ENCODE data around the gene RXRA.

The RXRA gene

GRCh38 chr9:134463280-134463679 lies 137.0 kb downstream of the RXRA start:
- no peak for TF ChIP-seq TAF1 (IDR thresholded peaks at IDR 0.05; ENCODE audit: low read depth, low read length)
- no peak for TF ChIP-seq POLR2A (IDR thresholded peaks at IDR 0.05; ENCODE audit: low read depth, low read length)
- no peak for TF ChIP-seq POLR2AphosphoS5 (IDR thresholded peaks at IDR 0.05; ENCODE audit: low read depth, low read length)
- TF ChIP-seq PAX5 (IDR thresholded peaks at IDR 0.05; ENCODE audit: insufficient read depth, low read length, severe bottlenecking): no peak
- TF ChIP-seq POU2F2 (IDR thresholded peaks at IDR 0.05; ENCODE audit: low read depth, low read length): no peak
- no peak for TF ChIP-seq SPI1 (IDR thresholded peaks at IDR 0.05; ENCODE audit: low read depth, low read length)
- DNase-seq (ENCODE audit: insufficient read length, low spot score) (no peak), FAIRE-seq (no peak)

DNA sequence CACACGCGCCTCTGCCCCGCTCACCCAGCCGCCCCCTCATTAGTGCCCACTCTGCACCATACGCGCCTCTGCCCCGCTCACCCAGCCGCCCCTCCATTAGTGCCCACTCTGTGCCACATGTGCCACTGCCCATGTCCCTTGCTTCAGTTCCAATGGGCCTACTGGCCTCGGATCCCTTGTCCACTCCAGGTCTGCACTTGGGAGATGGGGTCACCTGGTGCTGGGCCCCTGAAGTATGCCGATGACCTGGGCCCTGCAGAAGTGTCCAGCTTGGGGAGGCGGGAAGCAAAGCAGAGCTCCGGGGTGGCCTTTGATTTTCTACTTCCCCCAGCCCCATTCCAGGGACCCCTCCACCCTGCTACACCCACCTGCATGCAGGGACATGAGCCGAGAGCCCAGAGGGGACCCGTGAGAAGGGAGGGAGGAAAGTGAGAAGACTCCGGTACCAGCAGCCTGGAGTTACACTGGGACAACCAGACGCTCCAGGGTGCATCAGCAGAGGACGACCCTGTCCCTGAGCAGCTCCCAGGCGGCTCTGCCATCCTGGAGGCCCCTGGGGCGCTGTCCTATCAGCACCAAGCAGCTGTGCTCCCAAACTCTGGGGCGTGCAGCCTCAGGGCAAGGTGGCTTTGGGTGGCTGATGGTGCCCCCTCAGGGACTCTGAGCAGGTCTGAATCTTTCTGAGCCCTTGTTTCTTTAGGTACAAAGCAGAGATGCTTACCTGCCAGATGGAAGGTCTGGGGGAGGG lies 140.8 kb downstream of the RXRA start:
- TF ChIP-seq POU2F2 (IDR thresholded peaks at IDR 0.05; ENCODE audit: low read depth, low read length) (no peak), POLR2A (IDR thresholded peaks at IDR 0.05; ENCODE audit: low read depth, low read length) (no peak), PAX5 (IDR thresholded peaks at IDR 0.05; ENCODE audit: insufficient read depth, low read length, severe bottlenecking) (no peak), SPI1 (IDR thresholded peaks at IDR 0.05; ENCODE audit: low read depth, low read length) (no peak), POLR2AphosphoS5 (IDR thresholded peaks at IDR 0.05; ENCODE audit: low read depth, low read length) (no peak), TAF1 (IDR thresholded peaks at IDR 0.05; ENCODE audit: low read depth, low read length) (no peak)
- DNase-seq (ENCODE audit: insufficient read length, low spot score) (no peak), FAIRE-seq (no peak)

- no peak for TF ChIP-seq POLR2A (IDR thresholded peaks at IDR 0.05; ENCODE audit: low read depth, low read length)
- no peak for TF ChIP-seq SPI1 (IDR thresholded peaks at IDR 0.05; ENCODE audit: low read depth, low read length)
- TF ChIP-seq POU2F2 (IDR thresholded peaks at IDR 0.05; ENCODE audit: low read depth, low read length): no peak
- no peak for TF ChIP-seq TAF1 (IDR thresholded peaks at IDR 0.05; ENCODE audit: low read depth, low read length)
- no peak for TF ChIP-seq POLR2AphosphoS5 (IDR thresholded peaks at IDR 0.05; ENCODE audit: low read depth, low read length)
- TF ChIP-seq PAX5 (IDR thresholded peaks at IDR 0.05; ENCODE audit: insufficient read depth, low read length, severe bottlenecking): no peak
- no peak for FAIRE-seq
- DNase-seq (ENCODE audit: insufficient read length, low spot score): no peak
Measured at GRCh38 chr9:134468358-134468757, 142.1 kb downstream of the RXRA start.

DNA sequence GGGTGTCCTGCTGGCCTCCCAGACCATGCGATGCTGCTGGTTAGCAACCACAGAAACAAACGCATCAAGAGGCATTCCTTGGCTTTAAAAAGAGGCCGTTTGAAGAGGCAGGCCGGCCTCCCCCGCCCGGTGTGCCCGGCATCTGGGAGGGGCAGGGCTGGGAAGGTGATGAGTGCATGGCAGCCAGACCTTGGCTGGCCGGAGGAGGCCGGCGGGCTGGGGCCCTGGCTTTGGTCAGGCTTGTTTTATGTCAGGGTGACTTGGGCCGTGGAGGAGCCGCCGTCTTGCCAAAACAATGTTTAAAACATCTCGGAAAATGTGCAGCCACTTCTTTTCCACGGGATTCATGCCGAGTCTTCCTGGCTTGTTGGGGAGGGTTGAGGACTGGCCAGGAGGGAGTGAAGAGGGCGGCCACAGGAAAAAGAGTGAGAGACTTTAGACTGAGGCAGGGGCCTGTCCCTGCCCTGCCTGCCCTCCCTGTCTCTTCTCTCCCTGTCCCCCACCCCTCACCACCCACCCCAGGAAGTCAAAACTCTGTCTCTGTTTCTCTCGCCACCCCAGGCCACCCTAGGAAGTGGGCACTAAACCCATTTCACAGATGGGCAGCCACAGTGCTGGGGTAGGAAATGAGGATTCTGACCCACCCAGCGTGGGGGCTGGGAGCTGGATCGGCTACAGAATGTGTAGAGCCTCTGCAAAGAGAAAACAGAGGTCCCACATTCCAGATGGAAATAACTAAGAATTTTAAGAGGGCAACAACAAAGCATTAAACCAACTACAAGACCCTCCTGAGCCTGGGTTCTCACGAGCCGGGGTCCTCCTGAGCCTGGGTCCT lies 143.0 kb downstream of the RXRA start:
- TF ChIP-seq TAF1 (IDR thresholded peaks at IDR 0.05; ENCODE audit: low read depth, low read length) (no peak), PAX5 (IDR thresholded peaks at IDR 0.05; ENCODE audit: insufficient read depth, low read length, severe bottlenecking) (no peak), POU2F2 (IDR thresholded peaks at IDR 0.05; ENCODE audit: low read depth, low read length) (no peak), SPI1 (IDR thresholded peaks at IDR 0.05; ENCODE audit: low read depth, low read length) (no peak), POLR2A (IDR thresholded peaks at IDR 0.05; ENCODE audit: low read depth, low read length) (no peak), POLR2AphosphoS5 (IDR thresholded peaks at IDR 0.05; ENCODE audit: low read depth, low read length) (no peak)
- DNase-seq (ENCODE audit: insufficient read length, low spot score) (no peak), FAIRE-seq (no peak)

- DNase-seq (ENCODE audit: insufficient read length, low spot score): no peak
- TF ChIP-seq POLR2A (IDR thresholded peaks at IDR 0.05; ENCODE audit: low read depth, low read length): no peak
- no peak for TF ChIP-seq POLR2AphosphoS5 (IDR thresholded peaks at IDR 0.05; ENCODE audit: low read depth, low read length)
- TF ChIP-seq PAX5 (IDR thresholded peaks at IDR 0.05; ENCODE audit: insufficient read depth, low read length, severe bottlenecking): no peak
- no peak for TF ChIP-seq SPI1 (IDR thresholded peaks at IDR 0.05; ENCODE audit: low read depth, low read length)
- TF ChIP-seq POU2F2 (IDR thresholded peaks at IDR 0.05; ENCODE audit: low read depth, low read length): no peak
- no peak for TF ChIP-seq TAF1 (IDR thresholded peaks at IDR 0.05; ENCODE audit: low read depth, low read length)
- no peak for FAIRE-seq
Measured at GRCh38 chr9:134472256-134472655, 146.0 kb downstream of the RXRA start.

- FAIRE-seq: no peak
- no peak for TF ChIP-seq PAX5 (IDR thresholded peaks at IDR 0.05; ENCODE audit: insufficient read depth, low read length, severe bottlenecking)
- TF ChIP-seq POU2F2 (IDR thresholded peaks at IDR 0.05; ENCODE audit: low read depth, low read length): no peak
- TF ChIP-seq SPI1 (IDR thresholded peaks at IDR 0.05; ENCODE audit: low read depth, low read length): no peak
- TF ChIP-seq POLR2A (IDR thresholded peaks at IDR 0.05; ENCODE audit: low read depth, low read length): no peak
- TF ChIP-seq TAF1 (IDR thresholded peaks at IDR 0.05; ENCODE audit: low read depth, low read length): no peak
- TF ChIP-seq POLR2AphosphoS5 (IDR thresholded peaks at IDR 0.05; ENCODE audit: low read depth, low read length): no peak
- no peak for DNase-seq (ENCODE audit: insufficient read length, low spot score)
Measured at GRCh38 chr9:134473141-134474054, 147.1 kb downstream of the RXRA start.

DNA sequence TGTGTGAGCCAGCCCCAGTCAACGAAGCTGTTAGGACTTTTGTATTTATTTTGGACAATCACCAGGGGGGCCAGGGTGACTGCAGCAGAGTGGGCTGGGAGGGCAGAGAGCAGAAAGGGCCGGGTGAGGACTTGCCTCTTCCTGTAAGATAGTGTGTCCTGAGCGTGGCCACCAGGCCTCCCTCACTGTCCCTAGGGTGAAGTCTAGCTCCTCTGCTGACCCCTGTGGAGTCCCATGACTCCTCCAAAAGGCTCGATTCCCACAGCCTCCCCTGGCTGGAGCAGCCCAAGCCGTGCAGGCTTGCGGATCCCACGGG lies 147.8 kb downstream of the RXRA start:
- TF ChIP-seq TAF1 (IDR thresholded peaks at IDR 0.05; ENCODE audit: low read depth, low read length) (no peak), POU2F2 (IDR thresholded peaks at IDR 0.05; ENCODE audit: low read depth, low read length) (no peak), PAX5 (IDR thresholded peaks at IDR 0.05; ENCODE audit: insufficient read depth, low read length, severe bottlenecking) (no peak), SPI1 (IDR thresholded peaks at IDR 0.05; ENCODE audit: low read depth, low read length) (no peak), POLR2AphosphoS5 (IDR thresholded peaks at IDR 0.05; ENCODE audit: low read depth, low read length) (no peak), POLR2A (IDR thresholded peaks at IDR 0.05; ENCODE audit: low read depth, low read length) (no peak)
- no peak for DNase-seq (ENCODE audit: insufficient read length, low spot score)
- no peak for FAIRE-seq

DNA sequence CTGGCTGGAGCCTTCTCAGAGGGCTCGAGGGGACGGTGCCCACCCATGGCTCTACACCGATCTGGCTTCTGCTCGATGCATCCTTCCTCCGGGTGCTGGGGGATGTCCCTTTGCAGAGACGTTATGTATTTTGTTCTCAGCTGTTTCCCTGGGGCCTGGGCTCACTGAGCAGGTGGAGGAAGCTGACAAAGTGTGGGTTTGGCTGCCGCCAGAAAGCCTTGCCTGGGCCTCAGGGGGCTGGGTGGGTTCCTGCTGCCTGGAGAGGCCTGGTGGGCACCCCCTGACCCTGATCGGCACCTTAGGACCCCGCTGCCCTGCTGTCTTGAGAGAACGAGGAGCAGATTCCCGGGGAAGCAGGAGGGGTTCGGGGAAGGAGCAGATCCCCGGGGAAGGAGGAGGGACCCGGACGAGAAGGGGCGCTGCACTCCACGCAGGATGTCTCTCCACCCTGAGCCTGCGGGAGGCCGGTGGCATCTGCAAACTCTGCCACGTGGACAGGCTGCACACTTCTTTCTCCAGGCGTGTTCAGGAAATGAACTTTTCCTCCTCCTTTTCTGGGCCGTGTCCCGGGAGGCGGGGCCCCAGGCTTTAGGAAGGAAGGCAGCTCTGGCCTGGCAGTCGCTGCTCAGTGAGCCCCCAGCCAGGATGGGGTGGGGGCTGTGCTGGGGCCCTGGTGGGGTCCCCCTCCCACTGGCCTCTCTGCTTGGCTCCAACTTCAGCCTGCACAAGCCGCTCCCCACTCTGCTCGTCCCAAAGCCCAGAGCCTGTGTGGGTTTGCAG lies 148.9 kb downstream of the RXRA start:
- DNase-seq (ENCODE audit: insufficient read length, low spot score) (no peak), FAIRE-seq (no peak)

More for the DNA sequence above, 148.9 kb downstream of the RXRA start:
- TF ChIP-seq POU2F2 (IDR thresholded peaks at IDR 0.05; ENCODE audit: low read depth, low read length) (no peak), TAF1 (IDR thresholded peaks at IDR 0.05; ENCODE audit: low read depth, low read length) (no peak), PAX5 (IDR thresholded peaks at IDR 0.05; ENCODE audit: insufficient read depth, low read length, severe bottlenecking) (no peak), SPI1 (IDR thresholded peaks at IDR 0.05; ENCODE audit: low read depth, low read length) (no peak), POLR2A (IDR thresholded peaks at IDR 0.05; ENCODE audit: low read depth, low read length) (no peak), POLR2AphosphoS5 (IDR thresholded peaks at IDR 0.05; ENCODE audit: low read depth, low read length) (no peak)

Measured in GM12891 (cell line).